Retinal pigment epithelial cell (primary cell): ENCODE data around the gene SH3RF3.

Experiments
- DNase-seq: peaks from one replicate; pipeline ENCODE4 v3.0.0-alpha.2; 2010; ENCODE audit warnings: low read depth
- H3K4me3 ChIP-seq: 2 replicates; pipeline ENCODE4 v1.5.1; 2011; ENCODE audit warnings: mild to moderate bottlenecking, low read length, control low read depth, moderate library complexity
- TF ChIP-seq, protein P1 (sequence below): conservative IDR thresholded peaks from 2 replicates; pipeline ENCODE4 v1.5.1; 2011; ENCODE audit warnings: low read depth, low read length, control low read depth, inconsistent platforms

The SH3RF3 gene

DNA sequence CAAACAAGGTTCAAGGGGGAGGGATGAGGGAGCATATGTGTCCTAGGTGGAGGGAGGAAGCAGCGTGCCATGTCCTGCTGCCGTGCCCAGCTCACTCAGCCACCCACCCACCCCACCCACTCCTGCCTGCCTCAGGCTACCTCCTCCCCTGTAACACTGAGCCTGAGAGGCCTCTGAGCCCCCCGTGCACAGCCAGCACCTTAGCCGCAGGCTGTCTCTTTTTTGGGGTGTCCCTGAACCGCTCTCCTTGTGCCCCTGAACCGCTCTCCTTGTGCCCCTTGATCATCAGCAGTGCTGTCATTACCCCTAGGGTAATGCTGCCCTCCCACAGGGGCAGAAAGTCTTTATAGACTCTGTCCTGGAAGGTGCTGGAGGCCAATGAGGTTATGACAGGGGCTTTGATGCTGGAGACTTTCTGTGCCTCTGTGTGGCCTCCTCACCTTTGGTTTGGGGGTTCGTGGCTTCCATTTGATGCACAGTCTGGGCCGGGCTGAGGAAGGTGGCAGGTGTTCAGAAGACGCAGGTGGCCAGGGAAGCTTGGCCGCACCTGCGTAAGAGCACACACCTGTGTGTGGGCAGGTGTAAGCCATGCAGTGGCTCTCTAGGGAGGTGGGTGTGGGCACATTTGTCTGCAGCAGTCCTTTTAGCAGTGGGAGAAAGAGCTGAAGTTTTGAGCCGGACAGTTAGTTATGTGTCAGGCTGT, 344.8 kb downstream of the SH3RF3 start:
- no peak for DNase-seq
- TF ChIP-seq, protein P1, sequence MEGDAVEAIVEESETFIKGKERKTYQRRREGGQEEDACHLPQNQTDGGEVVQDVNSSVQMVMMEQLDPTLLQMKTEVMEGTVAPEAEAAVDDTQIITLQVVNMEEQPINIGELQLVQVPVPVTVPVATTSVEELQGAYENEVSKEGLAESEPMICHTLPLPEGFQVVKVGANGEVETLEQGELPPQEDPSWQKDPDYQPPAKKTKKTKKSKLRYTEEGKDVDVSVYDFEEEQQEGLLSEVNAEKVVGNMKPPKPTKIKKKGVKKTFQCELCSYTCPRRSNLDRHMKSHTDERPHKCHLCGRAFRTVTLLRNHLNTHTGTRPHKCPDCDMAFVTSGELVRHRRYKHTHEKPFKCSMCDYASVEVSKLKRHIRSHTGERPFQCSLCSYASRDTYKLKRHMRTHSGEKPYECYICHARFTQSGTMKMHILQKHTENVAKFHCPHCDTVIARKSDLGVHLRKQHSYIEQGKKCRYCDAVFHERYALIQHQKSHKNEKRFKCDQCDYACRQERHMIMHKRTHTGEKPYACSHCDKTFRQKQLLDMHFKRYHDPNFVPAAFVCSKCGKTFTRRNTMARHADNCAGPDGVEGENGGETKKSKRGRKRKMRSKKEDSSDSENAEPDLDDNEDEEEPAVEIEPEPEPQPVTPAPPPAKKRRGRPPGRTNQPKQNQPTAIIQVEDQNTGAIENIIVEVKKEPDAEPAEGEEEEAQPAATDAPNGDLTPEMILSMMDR = no peak
- no peak overlapping the region for H3K4me3 ChIP-seq

DNA sequence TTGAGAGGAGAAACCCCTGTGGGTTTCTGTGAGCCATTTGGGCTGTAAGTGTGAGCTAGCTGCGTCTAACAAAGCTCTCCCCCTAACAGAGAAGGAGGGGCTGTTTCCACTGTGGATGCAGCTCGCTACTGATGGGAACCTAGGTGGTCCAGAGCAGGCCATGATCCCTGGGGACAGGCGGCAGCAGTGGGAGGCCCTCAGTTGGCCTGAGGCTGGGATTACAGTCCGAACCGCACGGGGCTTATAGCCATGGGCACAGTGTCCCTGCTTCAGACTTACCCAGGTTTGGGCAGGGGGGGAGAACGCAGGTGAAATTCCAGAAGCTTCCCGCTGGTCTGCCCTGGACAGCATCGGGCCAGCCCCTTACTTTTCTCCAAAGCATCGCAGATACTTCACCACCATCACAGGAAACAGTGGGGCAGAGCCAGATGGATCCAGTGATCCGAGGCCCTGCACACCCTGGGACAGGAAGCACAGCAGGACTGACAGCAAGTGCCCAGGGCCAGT, 345.4 kb downstream of the SH3RF3 start:
- TF ChIP-seq, protein P1 = no peak
- H3K4me3 ChIP-seq = no peak overlapping the region
- no peak for DNase-seq

DNA sequence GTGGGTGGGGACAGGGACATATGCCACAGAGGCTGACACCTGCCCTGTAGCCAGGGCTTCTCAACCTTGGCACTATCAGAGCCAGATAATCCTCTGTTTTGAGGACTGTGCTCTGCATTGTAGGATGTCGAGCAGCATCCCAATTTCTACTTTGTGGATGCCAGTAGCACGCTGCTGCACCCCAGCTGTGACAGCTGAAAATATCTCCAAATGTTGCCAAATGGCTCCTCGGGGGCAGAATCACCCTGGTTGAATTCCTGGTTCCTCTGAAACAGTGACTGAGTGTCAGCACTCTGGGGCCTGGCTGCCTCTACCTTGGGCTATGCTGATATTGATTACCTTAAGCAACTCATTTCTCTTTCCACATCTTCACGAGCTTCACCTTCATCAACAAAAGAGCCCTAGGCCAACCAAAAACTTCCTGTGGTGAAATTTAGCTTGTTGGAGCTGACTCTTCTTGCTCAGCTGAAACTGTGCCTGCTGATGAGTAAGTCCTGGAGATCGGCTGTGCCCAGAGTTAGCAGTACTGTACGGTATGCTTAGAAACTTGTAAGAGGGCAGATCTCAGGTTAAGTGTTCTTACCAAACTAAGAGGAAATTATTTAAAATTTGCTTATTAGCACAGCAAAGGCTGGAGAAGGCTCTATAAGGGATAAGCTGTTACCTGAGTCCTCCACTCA, 346.7 kb downstream of the SH3RF3 start:
- H3K4me3 ChIP-seq = no peak overlapping the region
- no peak for DNase-seq
- TF ChIP-seq, protein P1 = no peak

DNA sequence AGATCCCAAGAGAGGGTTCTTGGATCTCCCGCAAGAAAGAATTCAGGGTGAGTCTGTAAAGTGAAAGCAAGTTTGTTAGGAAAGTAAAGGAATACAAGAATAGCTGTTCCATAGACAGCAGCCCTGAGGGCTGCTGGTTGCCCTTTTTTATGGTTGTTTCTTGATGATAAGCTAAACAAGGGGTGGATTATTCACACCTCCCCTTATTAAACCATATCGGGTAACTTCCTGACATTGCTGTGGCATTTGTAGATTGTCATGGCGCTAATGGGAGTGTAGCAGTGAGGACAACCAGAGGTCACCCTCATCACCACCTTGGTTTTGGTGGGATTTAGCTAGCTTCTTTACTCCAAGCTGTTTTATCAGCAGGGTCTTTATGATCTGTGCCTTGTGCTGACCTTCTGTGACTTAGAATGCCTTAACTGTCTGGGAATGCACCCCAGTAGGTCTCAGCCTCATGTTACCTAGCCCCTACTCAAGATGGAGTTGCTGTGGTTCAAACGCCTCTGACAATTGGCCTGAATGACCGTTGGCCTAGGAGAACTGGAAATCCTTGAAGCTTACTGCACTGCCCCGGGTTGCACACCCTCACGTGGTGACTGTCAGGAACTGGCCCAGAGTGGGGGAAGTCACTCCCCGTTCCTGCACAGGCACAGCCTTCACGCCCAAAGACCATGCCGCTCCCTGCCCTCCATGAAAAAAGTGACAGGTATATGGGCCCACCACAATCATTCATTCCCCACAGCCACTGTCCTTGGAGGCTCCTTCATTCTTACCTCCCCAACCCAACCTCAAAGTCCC, 347.8 kb downstream of the SH3RF3 start:
- H3K4me3 ChIP-seq = no peak overlapping the region
- TF ChIP-seq, protein P1 = no peak
- DNase-seq = no peak

DNA sequence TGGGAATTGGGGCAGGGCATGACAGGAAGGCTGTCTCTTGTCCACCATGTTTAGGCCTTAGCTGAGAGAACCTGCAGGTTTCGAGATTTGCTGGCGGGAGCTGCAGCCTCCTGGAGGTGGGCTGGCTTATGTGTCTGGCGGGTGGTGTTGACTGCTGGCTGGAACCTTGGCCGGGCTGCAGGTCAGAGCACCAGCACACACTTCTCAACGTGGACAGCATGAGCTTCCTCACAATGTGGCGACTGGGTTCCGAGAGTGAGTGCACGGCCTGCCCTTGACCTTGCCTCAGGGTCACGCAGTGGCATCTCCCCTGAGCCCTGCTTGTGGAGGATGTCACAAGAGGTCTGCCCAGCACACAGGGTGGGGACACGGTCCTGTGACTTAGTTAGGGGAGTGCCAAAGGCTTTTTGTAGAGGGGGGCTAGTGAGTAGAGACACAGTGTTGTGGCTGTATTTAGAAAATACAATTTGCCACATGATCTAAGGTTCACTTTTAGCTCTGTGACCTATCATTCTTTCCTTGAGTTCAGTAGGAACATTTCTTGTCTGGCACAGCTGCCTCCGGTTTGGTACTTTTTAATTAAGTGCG, 350.0 kb downstream of the SH3RF3 start:
- no peak overlapping the region for H3K4me3 ChIP-seq
- DNase-seq = no peak
- TF ChIP-seq, protein P1 = no peak

DNA sequence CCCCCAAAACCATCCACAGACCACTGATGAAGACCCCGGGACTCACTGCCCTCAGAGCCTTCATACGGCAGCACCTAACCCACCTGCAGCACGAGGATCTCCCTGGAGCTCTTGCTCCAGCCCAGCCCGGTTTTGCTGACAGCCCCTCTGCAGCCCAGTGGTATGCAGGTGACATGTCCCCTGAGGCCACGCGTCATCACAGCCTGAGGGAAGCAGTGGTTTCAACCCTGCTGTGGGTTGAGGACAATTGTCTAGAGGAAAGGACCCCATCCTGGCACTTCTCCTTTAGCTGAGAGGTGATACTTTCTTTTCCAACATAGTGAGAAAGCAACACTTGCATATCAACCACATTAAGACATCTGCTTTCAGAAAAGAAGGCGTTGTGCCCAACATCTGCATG, 350.8 kb downstream of the SH3RF3 start:
- TF ChIP-seq, protein P1 = no peak
- no peak for DNase-seq
- no peak overlapping the region for H3K4me3 ChIP-seq
